GM18499 (cell line): ENCODE data around the gene AP2B1.
"Not testable (repeated sequence)": the region's sequence is repeated elsewhere in the genome, so short reads cannot be mapped to it uniquely, and the experiment has no call there.

ENCODE experiments used
- ATAC-seq: cut with Tn5 transposase; IDR thresholded peaks from one replicate; pipeline ENCODE4 v1.9.1; 2021; ENCODE audit warnings: moderate number of reproducible peaks; ENCODE audit not compliant: insufficient read depth, unreplicated experiment

AP2B1 gene

DNA sequence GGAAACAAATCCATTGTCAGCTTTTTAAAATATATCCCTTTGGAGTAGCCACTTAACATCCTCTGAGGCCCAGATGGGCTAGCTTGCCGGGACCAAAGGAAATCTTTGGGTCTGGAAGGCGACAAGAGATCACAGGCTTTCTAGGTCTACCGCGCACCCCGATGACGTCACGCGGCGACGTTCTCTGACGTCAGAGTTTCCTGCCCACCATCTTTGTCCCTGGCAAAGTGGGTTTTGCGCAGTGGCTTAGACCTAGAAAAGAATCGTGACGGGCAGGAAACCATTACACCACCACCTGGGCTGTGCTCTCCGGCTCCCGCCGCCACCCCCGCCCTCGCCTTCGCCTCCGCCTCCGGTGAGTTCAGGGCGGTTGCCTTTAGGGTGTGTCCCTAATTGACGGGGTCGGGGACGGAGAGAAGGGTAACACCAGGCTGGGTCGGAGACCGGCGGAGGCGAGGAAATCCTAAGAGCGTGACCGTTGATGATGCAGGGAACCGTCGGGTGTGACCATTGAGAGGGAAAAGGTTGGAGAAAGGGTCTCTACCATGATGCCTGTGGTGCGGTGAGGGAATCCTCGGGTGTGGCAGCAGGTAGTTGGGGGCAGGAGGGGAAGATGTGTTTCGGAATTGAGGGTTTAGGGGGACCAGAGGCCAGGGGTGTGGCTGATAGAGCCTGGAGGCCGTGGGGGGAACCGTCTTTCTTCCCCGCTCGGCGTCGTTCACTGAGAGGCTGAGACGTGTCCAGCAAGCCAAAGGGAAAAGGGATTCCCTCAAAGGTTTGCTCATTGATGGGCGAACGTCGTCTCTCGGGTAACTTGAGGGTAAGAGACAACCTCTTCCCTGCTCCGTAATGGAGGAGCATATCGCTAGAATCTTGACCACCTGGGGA, at the start of gene AP2B1:
AP2B1 (plus strand) TSS at position 249 of the 888 bp plus-strand sequence. CDS start 6,709 bp downstream, outside the sequence.
- peak; percentile 73 for ATAC-seq

DNA sequence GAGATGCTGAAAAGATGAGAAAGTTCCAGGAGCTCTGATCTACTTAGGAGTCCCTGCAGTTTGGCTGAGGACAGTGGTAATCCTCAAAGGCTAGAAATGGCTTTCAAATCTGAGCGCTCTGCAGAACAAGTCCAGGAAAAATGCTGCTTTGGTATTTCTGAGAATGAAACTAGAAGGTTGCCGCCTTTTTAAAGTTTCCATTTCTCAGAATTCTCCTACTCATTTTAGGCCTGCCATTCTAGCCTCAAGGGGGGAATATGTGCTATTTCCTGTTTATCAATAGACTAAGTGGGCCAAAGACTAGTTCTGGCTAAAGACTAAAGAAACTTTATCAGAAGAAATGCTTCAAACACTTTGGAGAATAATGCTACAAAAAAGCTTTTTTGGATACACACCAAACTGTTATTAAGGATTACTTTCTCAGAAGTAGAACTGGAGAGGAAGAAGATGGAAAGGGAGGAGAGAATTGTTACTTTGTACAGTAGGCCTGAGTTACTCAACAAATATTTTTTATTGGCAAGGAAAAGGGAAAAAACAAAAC, 49.5 kb upstream of the AP2B1 start, which contains the start of gene SLFN12L:
SLFN12L (minus strand) TSS at position 78 of the 541 bp plus-strand sequence. CDS start 15,314 bp downstream, outside the sequence.
- ATAC-seq = no peak

DNA sequence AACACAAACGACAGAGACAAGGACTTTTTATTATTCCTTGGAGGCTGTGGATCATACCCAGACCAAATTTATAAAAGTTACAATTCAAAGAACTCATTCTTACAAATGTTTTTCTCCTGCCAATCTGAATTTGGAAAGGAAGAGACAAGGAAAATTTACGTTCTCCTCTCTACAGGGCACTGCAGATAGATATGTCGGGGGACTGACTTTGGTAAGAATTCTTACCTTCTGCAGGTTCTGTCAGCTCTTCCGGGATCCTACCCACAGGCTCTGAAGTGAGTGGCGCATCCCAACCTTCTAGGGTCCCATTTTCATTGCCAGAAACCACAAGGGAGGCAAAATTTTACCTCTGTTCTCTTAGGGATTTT, 47.5 kb upstream of the AP2B1 start:
- no peak for ATAC-seq

DNA sequence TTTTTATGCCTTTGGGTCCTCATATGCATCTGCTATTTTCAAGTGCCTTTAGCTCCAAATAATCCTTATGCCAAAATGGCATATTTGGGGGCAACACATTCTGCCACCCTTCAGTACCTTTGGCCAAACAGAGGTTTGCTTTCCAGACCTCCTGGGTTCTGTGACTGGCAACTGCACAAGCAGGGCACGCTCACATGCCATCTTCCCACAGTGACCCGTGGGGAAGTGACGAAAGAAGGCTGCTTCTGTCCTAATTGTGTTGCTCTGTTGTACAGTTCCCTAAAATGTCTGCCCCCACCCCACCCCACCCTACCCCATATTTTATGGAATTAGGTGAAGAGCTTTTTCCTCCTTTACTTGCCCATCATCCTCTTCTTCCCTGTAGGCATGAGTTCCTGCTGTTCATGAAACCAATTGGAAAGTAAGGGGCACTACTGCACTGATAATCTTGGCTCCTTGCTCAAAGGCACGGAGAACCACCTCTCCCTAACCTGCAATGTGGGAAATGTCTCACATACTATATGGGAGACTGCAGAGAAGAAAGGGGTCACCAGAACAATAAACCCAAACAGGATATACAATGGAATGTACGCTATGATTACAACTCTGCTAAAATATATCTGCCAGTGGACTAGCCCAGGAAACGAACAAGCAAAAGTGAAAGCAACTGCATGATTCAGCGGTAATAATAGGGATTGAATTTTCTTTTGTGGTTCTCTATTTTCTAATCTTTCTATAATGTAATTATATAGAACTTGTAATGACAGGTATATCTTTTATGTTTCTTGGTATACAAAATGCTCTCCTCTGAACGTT, 46.3 kb upstream of the AP2B1 start:
- ATAC-seq = no peak

DNA sequence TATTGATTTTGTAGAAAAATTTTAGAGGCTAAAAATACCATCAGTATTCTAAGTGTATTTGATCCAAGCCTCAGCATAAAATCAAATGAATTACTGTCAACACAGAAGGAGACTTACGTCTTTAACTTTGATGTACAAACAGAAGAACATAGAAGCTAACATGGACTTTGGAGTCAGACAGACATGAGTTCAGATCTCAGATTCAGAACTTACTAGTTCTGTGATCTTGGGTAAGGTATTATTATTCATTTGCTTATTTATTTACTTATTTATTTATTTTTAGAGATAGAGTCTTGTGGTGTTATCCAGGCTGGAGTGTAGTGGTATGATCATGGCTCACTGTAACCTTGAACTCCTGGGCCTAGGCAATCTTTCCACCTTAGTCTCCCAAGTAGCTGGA, 45.7 kb upstream of the AP2B1 start:
- no peak for ATAC-seq

DNA sequence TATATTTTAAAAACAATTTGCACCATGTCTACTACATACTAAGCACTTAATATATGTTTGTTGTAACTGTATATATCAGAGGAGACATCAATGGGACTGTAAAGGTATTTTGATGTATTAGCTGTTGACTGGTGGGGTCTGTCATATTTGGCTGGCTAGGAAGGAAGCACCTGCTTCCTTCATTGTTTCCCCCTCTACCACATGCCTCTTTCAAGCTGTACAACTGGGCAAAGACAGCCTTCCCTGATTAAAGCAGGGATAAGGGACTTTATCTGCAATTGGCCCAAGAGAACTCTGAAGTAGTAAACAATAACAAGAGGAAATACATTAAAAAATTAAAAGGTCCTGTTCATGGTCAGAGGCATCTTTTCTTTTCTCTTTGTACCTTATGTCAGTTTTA, 44.1 kb upstream of the AP2B1 start:
- no peak for ATAC-seq

DNA sequence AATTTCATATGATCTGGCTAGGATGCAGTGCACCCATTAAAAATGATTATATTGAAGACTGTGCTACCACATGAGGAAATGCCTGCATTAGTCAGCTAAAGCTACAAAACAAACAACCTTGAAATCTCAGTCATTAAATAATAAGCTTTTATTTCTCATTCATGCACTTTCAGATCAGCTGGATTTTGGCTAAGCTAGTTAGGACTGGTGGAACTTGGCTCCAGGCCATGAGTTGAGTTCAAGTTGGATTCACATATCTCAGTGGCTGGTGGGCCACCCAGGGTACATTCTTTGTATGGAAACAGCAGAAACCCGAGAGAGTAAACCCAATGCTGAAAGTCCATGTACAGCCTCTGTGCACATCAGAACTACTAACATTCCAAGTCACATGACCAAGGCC, 43.3 kb upstream of the AP2B1 start:
- ATAC-seq = no peak

DNA sequence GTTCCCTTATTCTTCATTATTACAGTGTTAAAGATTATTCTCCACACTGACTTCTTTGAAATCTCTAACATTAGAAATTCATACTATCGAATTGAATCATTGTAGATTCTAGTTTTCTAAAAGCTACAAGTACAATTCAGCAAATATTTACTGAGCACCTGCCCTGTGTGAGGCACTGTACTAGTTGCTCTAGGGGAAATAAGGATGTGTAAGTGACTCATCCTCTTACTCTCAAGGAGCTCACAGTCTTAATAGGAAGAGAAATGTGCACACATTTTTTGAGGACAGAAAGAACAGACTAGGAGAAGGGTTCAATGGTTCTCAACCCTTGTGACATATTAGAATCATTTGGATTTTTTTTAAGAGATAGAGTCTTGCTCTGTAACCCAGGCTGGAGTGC, 42.0 kb upstream of the AP2B1 start:
- ATAC-seq = no peak

DNA sequence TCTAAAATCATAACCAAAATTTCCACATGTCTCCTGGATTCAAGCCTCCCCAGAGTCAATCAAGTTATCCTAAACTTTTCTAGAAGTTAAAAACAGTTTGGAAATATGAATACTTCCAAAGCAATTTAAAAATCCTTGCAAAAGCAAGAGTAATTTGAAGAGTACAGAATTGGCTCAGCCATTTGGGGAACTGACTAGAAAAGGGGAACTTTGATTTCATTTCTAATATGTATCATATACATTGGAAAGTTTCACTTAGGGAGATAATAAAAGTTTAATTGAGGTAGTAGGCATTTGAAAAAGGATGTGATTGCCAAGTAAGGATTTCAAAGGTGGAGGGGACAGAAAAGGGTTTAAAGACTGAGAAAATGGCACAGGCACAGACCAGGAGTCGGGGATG, 40.6 kb upstream of the AP2B1 start:
- ATAC-seq = no peak

DNA sequence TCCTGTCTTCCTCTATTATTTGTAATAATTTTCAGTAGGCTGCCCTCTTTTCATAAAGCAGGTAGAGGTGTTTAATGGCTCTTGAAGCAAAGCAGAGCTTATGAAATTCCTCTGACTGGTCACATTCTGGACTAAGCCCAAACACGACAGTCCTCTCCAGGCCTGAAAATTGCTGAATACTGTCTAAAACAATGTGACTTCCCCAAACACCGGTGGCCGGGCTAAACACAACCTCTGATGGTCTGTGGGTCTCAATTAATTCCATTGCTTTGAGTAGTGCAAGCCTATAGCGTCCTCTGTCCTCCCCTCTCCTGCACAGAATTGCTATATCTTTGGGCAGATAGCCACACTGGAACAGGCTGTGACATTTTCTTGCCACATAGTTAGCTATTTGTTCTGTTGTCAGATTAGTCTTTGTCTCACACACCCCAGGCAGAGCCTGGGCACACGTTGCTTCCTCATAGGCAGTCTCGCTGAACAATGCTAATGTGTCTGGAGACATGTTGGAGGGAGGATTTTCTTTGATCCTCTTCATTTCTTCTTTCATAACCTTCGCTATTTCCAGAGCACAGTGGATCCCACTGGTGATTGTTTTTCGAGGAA, 38.8 kb upstream of the AP2B1 start:
- ATAC-seq = no peak

DNA sequence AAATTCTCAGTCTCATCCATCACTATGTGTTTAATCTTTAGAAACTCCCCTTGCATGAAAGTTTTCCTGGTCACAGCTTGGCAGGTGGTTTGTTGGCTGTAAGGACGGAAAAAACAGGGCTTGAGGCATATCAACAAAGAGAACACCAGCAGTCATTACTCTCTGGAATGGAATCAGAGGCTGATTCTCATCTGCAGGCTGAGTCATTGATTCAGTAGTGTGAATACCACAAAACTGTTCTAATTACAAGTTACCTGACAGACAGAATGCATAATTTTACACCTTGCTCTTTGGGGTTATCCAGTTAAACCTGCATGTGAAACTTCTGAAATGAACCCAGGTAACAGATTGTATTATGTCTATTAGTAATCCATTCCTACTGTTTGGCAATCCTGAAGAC, 38.1 kb upstream of the AP2B1 start:
- ATAC-seq = no peak

DNA sequence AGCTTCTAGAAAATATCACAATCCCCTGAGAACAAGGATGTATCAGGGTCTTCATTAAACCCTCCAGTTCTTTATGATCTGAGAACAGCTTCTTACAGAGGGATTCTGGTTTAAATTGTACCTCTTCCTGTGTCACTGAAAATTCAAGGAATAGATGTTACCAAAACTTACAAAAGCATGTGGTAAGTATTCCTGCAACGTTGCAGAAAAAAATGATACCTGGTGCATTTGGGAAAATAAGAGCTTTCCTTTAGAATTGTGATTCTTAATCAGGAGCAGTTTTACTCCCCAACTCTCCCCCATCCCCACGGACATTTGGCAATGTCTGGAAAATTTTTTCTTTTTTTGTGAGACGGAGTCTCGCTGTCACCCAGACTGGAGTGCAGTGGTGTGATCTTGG, 33.8 kb upstream of the AP2B1 start:
- ATAC-seq = no peak

DNA sequence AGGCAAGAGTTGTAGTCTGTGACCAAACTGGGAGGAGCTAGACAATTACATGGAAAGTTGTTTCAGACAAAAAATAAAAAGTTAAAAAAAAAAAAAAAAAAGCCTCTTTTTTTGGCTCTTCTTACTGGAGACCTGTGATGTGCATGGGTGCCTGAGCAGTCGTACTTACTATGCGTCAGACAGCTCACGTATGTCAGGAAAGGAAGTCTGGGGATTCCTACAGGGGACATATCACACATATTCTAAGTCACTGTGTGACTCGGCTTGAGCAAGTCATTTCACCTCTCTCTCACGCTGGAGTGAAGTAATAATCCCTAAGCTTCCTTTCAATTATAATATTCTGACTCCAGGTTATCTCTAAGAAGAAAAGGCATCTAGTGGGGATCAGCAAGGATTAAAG, 32.5 kb upstream of the AP2B1 start:
- no peak for ATAC-seq

DNA sequence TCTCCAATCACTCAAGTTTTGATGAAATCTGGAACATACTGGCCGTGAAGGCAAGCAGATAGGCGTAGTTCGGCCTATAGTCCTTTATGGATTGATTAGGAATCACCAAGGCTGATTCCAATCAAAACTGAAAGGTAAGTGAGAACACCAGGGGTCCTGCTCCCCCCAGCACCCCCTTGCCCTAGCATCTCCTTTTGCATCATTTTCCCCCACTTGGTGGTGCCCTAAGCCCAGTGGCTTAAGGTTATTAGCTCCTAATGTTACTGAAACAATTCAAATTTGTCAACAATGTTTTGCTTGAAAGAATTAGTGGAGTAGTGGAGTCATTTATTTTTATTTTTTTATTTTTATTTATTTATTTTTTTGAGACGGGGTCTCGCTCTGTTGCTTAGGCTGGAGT, 31.4 kb upstream of the AP2B1 start:
- no peak for ATAC-seq

DNA sequence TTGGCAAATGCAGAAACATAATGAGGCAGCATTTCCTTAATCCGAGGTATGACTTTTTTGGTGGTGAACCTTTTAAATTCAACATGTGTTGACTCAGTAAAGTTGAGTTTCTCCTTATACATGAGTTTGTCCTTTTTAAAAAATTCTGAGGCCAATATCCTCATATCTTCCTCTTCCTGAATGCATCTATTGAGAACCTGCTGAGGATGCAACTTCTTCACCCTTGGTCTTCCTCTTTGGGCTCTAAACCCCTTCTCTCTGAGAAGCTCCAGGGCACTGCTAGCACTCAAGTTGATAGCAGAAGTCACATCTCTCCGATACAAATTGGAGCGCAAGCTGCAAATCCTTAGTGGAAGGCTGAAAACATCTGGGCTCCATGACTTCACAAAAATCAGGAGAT, 29.8 kb upstream of the AP2B1 start:
- ATAC-seq = no peak

DNA sequence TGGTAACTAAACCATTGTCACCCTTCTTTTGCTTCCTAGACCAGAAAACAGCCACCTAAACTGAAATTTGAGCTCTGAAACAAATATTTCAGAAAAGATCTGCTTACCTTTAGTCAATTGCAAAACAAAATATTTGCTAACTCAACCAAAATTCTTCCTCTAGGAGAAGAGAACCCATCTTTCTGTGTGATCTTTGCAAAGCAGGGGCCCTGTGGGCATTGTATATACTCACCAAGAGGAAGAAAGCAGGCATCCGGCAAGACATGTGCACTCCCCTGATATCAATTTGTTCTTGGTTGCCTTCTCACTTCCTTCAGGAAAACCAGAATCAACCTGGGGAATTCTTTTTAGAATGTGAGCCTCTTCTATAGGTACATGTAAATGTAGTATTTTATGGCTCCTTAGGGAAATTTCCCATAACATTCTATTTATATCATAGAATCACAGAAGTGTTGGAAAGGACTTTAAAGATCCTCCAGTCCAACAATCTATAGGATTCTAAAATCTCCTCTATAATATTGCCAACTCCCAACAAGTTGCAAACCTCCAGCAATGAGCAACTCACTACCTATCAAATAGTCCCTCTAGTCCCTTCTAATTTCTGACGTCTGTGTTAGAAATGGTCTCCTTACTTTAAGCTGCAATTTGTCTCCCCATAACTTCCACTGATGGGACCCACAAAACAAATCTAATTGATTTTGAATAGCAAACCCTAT, 27.5 kb upstream of the AP2B1 start:
- ATAC-seq = no peak

DNA sequence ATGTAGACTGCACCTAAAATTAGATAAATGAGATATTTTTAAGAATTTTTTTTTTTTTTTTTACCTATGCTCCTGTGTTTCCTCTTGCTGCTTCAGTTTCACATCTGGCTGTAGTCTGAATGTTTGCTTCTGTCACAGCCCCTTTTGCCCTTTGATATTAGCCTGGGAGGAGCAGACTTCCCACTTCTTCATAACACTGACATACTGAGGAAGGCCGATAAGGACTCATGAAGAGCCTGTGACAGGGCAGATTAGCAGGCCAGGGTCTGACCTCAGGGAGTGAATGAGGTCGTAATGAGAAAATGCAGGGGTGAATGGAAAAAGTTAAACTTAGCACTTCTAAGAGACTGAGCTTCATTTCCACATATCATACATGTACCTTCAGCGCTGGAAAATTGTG, 26.4 kb upstream of the AP2B1 start, which contains the start of gene SLFN14:
SLFN14 (minus strand) TSS at position 117 of the 400 bp plus-strand sequence. CDS start 2,757 bp downstream, outside the sequence.
- no peak for ATAC-seq

DNA sequence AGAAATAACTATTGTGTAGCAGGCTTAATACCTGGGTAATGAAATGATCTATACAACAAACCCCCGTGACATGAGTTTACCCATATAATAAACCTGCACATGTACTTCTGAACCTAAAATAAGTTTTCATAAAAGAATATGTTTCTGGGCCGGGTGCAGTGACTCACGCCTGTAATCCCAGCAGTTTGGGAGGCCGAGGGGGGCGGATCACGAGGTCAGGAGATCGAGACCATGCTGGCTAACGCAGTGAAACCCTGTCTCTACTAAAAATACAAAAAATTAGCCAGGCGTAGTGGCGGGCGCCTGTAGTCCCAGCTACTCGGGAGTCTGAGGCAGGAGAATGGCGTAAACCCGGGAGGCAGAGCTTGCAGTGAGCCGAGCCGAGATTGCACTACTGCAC, 23.9 kb upstream of the AP2B1 start:
- not testable (repeated sequence) for ATAC-seq

DNA sequence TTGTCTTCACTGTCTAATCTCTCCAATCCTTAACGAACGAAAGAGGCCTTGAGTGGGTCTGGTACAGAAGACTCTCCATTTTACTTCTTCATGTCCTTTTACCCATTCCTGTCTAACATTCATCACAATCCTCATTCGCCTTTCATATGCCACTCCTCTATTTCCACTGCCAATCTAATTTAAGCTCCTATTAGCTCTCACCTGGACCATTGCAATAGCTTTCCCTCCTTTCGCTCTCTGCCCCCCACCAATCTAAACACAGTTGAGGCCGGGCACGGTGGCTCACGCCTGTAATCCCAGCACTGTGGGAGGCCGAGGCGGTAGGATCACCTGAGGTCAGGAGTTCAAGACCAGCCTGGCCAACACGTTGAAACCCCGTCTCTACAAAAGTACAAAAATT, 20.2 kb upstream of the AP2B1 start:
- no peak for ATAC-seq

DNA sequence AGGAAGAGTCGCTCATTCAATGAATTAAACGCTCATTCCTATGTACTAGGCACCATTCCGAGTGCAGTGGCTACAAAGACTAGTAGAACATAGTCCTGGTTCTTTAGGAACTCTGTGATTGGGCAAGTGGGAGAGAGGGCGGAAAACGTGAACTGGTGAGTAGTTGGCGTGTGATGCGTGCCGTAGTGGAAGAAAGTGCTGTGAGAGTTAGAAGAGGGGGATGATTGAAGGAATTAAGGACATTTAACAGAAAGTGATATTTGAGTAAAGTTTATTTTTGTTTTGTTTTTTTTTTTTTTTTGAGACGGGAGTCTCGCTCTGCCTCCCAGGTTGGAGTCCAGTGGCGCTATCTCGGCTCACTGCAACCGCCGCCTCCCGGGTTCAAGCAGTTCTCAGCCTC, 18.6 kb upstream of the AP2B1 start:
- no peak for ATAC-seq
